D721Med (cell line): ENCODE measurements around the gene SEMA3F.

ENCODE experiments used
- DNase-seq: peaks from one replicate; pipeline ENCODE4 v3.0.0; 2011; ENCODE audit warnings: low spot score; ENCODE audit not compliant: insufficient read length
- FAIRE-seq: peaks from 2 replicates; lab custom pipeline; 2011; peaks lifted over from hg19 to GRCh38; lab: Jason Lieb, UNC
- TF ChIP-seq, protein P1 (sequence below): IDR thresholded peaks from 2 replicates; pipeline ENCODE4 v1.5.1; 2012; ENCODE audit warnings: mild to moderate bottlenecking, control low read depth; ENCODE audit not compliant: insufficient read depth; ENCODE audit errors: missing control alignments

SEMA3F gene

DNA sequence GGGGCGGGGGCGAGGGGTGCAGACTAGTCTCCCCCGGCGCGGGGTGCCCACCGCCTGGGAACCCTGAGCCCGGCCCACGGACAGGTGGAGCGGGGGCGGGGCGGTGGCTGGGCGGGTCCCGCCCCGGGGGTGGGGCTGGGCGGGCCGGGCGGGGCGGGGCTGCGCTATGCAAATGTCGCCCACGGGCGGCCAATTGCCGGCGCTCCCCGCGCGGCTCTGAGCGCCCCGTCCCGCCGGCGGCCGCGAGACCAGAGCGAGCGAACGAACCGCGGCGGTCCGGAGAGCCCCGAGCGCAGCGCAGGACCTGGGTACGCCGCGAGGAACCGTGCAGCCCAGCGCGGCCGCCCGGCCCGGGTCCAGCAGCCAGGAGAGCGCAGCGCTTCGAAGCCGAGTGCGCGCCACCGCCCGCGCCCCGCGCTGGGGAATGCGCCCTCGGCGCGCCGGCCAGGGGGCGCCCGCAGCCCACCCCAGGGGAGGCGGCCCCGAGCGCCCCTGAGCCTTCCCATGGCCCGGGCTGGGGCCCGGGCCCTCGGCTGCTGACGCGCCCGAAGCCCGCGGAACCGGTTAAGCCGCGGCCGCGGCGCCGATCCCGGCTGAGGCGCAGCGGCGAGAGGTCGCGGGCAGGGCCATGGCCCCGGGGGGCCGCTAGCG is at the start of gene SEMA3F:
Gene SEMA3F (plus strand): TSS at position 485 of the 651 bp plus-strand sequence. CDS start 4,299 bp downstream, outside the sequence.
- TF ChIP-seq, protein P1, sequence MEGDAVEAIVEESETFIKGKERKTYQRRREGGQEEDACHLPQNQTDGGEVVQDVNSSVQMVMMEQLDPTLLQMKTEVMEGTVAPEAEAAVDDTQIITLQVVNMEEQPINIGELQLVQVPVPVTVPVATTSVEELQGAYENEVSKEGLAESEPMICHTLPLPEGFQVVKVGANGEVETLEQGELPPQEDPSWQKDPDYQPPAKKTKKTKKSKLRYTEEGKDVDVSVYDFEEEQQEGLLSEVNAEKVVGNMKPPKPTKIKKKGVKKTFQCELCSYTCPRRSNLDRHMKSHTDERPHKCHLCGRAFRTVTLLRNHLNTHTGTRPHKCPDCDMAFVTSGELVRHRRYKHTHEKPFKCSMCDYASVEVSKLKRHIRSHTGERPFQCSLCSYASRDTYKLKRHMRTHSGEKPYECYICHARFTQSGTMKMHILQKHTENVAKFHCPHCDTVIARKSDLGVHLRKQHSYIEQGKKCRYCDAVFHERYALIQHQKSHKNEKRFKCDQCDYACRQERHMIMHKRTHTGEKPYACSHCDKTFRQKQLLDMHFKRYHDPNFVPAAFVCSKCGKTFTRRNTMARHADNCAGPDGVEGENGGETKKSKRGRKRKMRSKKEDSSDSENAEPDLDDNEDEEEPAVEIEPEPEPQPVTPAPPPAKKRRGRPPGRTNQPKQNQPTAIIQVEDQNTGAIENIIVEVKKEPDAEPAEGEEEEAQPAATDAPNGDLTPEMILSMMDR: peak; percentile 27
- FAIRE-seq (no peak), DNase-seq (peak; percentile 89)

DNA sequence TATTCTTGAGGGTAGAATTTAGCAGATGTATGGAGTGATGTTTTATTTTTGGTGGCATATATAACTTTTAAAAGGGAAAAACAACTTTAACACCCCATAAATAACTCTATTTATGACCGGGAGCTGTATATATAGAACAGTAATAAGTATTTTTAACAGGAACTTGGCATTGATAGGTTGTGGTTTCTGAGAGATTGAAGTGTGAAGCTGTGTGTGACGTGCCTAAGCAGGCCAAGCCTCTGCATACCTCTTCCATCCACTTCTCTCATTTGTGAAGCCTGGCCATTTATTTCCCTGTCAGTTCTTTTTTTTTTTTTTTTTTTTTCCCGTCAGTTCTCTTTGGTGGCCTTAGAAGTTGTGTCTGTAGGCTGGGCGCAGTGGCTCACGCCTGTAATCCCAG is 43.4 kb upstream of the SEMA3F start:
- DNase-seq: no peak
- TF ChIP-seq, protein P1: no peak
- no peak for FAIRE-seq

DNA sequence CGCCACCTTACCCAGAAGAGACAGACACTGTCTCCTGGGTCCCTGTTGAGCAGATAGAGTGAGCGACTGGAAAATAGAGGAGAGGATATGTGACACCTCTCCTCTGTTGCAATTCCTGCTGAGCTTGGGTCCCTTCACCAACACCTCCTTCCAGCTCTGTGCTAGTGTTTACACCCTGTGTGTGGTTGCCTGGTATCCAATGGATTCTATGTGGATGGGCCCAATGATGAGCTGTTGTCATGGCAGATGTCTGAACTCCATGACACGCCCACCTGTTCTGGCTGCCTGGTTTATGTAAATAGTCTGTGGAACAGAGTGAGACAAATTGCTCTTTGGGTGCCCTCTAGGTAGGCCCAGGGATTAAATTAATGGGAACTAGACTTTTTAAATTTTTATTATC is 42.7 kb upstream of the SEMA3F start:
- DNase-seq (no peak), FAIRE-seq (no peak)
- TF ChIP-seq, protein P1: no peak

DNA sequence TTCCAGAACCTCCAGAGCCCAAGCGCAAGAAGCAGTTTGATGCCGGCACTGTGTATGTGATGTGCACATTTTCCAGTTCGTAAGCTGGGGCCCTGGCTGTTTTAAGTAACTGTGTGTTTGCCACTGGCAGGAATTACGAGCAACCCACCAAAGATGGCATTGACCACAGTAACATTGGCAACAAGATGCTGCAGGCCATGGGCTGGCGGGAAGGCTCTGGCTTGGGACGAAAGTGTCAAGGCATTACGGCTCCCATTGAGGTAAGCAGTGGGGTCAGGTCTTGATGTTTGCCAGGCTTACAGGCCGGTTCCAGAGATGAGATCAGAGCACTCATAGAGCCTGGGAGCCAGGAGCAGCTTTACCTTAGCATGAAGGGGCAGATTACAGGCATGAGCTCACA is 38.0 kb upstream of the SEMA3F start:
- FAIRE-seq: no peak
- TF ChIP-seq, protein P1: no peak
- no peak for DNase-seq

DNA sequence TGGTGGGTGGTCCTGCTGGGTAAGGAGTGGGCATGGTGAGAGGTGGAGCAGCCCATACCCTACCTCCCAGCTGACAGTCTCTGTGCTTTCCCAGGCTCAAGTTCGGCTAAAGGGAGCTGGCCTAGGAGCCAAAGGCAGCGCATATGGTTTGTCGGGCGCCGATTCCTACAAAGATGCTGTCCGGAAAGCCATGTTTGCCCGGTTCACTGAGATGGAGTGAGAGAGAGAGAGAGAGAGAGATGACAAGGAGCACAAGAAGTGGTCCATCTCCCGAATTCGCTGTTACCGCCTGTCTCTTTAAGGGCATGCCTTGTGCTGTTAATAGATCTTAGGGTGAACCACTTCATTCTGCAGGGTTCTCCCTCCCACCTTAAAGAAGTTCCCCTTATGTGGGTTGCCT is 36.9 kb upstream of the SEMA3F start:
- TF ChIP-seq, protein P1: no peak
- FAIRE-seq (no peak), DNase-seq (no peak)

DNA sequence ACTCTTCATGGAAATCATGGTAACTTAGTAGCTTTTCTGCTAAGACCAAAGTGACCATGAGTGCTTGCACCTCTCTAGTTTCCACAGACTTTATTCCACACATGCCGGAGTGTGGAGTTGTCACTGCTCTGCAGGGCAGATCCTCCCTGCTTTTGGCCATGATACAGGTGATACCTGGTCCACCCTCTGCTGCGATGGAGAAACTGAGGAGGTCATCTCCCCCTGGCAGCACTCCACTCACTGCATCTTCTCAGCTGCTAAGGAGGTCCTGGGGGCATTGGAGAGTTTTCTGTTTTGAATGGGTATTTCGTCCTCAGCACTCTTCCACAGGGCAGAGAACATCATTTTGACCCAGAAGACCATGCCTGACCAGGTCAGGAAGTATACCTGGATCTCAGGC is 35.3 kb upstream of the SEMA3F start:
- no peak for DNase-seq
- no peak for FAIRE-seq

More for the DNA sequence above, 35.3 kb upstream of the SEMA3F start:
- TF ChIP-seq, protein P1: no peak
